ENCODE data around the gene C13orf46.

DNA sequence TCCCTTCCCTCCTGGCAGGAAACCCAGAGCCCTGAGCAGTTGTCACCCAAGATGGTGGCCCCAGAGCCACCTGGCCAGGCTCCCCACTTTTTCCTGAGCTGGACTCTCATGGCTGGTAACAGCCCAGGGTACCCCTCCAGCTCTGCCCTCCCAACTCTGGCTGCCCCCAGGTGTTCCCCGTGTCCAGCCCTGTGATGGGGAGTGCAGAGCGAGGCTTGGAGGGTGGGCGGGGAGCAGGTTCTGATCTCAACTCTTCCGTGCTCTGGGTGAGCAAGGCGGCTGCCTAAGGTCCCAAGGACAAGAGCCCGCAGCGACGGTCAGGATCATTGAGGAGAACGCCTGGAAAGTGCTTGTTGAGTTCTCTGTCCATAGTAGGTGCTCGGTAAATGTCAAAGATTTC lies 55.3 kb downstream of the C13orf46 start:
- TF ChIP-seq, protein P1, sequence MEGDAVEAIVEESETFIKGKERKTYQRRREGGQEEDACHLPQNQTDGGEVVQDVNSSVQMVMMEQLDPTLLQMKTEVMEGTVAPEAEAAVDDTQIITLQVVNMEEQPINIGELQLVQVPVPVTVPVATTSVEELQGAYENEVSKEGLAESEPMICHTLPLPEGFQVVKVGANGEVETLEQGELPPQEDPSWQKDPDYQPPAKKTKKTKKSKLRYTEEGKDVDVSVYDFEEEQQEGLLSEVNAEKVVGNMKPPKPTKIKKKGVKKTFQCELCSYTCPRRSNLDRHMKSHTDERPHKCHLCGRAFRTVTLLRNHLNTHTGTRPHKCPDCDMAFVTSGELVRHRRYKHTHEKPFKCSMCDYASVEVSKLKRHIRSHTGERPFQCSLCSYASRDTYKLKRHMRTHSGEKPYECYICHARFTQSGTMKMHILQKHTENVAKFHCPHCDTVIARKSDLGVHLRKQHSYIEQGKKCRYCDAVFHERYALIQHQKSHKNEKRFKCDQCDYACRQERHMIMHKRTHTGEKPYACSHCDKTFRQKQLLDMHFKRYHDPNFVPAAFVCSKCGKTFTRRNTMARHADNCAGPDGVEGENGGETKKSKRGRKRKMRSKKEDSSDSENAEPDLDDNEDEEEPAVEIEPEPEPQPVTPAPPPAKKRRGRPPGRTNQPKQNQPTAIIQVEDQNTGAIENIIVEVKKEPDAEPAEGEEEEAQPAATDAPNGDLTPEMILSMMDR (IDR thresholded peaks at IDR 0.05) = no peak
- TF ChIP-seq EZH2 (IDR thresholded peaks at IDR 0.05; ENCODE audit: borderline replicate concordance, insufficient read depth, low read depth, low read length, poor library complexity, severe bottlenecking) = no peak

Measured in B cell (primary cell).